HEK293 (cell line): ENCODE data around the gene IFT80.
A peak's percentile ranks its signal among the peaks of the same experiment; 100 is the strongest.

Source experiments
- CTCF ChIA-PET: fragments of 350-600 bp; formaldehyde crosslinking; extraction: SDS; loops from one replicate; lab custom pipeline; 2021; ENCODE audit warnings: antibody characterized with exemption; lab: Yijun Ruan, JAX
- POLR2A ChIA-PET: fragments of 300-600 bp; formaldehyde crosslinking; extraction: SDS; loops from one replicate; lab custom pipeline; 2020; ENCODE audit warnings: antibody characterized with exemption, inconsistent platforms; lab: Yijun Ruan, JAX
- H3K27ac ChIP-seq: fragments of 200-500 bp; sonication (Bioruptor generic); 2 replicates; pipeline ENCODE4 v1.5.1; 2014; ENCODE audit warnings: low read depth, low read length, control low read depth, inconsistent platforms; ENCODE audit errors: extremely low read depth
- H3K36me3 ChIP-seq, 2 experiments: fragments of 200-500 bp in 1 of 2; sonication (Bioruptor generic) in 1 of 2; 1 replicate in 1 of 2; 2 replicates in 1 of 2; pipeline ENCODE4 v1.5.1; 2014 to 2017; ENCODE audit warnings: inconsistent platforms in 2 of 2, low read length in 2 of 2; ENCODE audit not compliant: control insufficient read depth in 2 of 2, insufficient read depth in 1 of 2
- H3K4me1 ChIP-seq: fragments of 200-500 bp; sonication (Bioruptor generic); 2 replicates; pipeline ENCODE4 v1.5.1; 2014; ENCODE audit warnings: mild to moderate bottlenecking, low read length, inconsistent platforms; ENCODE audit not compliant: control insufficient read depth, insufficient read depth
- H3K4me3 ChIP-seq: 2 replicates; pipeline ENCODE4 v1.5.1; 2011; ENCODE audit warnings: low read depth, mild to moderate bottlenecking, control low read depth, low read length, moderate library complexity
- H3K9me3 ChIP-seq: fragments of 200-500 bp; sonication (Bioruptor generic); 2 replicates; pipeline ENCODE4 v1.5.1; 2014; ENCODE audit warnings: low read depth, low read length, inconsistent platforms; ENCODE audit not compliant: control insufficient read depth, insufficient read depth
- GLI4 ChIP-seq: fragments of 450-650 bp; formaldehyde crosslinking; IDR thresholded peaks from 2 replicates; pipeline ENCODE4 v1.5.1; 2016; ENCODE audit warnings: missing biosample characterization, missing genetic modification characterization
- PATZ1 ChIP-seq: fragments of 450-650 bp; formaldehyde crosslinking; IDR thresholded peaks from 2 replicates; pipeline ENCODE4 v1.5.1; 2016; ENCODE audit warnings: missing biosample characterization, missing genetic modification characterization
- SCRT2 ChIP-seq: fragments of 450-650 bp; formaldehyde crosslinking; IDR thresholded peaks from 2 replicates; pipeline ENCODE4 v1.5.1; 2016; ENCODE audit warnings: missing biosample characterization, missing genetic modification characterization
- TRIM28 ChIP-seq: IDR thresholded peaks from 2 replicates; pipeline ENCODE4 v1.6.1; 2011; ENCODE audit warnings: low read length, control low read depth, borderline replicate concordance
- ZBTB26 ChIP-seq: fragments of 450-650 bp; formaldehyde crosslinking; optimal IDR thresholded peaks from 2 replicates; pipeline ENCODE3; 2016; ENCODE audit warnings: missing biosample characterization, mild to moderate bottlenecking, missing genetic modification characterization
- ZBTB6 ChIP-seq: fragments of 450-650 bp; formaldehyde crosslinking; IDR thresholded peaks from 2 replicates; pipeline ENCODE4 v1.5.1; 2017; ENCODE audit warnings: missing biosample characterization, missing genetic modification characterization
- ZIC2 ChIP-seq: fragments of 450-650 bp; formaldehyde crosslinking; IDR thresholded peaks from 2 replicates; pipeline ENCODE4 v1.5.1; 2016; ENCODE audit warnings: missing biosample characterization, missing genetic modification characterization
- ZNF202 ChIP-seq: fragments of 450-650 bp; formaldehyde crosslinking; IDR thresholded peaks from 2 replicates; pipeline ENCODE4 v1.5.1; 2016; ENCODE audit warnings: missing biosample characterization, missing genetic modification characterization, borderline replicate concordance
- ZNF449 ChIP-seq: fragments of 450-650 bp; formaldehyde crosslinking; IDR thresholded peaks from 2 replicates; pipeline ENCODE4 v1.5.1; 2017; ENCODE audit warnings: missing biosample characterization, mild to moderate bottlenecking, missing genetic modification characterization, moderate library complexity
- ZNF660 ChIP-seq: fragments of 450-650 bp; IDR thresholded peaks from 2 replicates; pipeline ENCODE4 v1.5.1; 2018; ENCODE audit warnings: missing biosample characterization, mild to moderate bottlenecking, missing genetic modification characterization
- ZNF76 ChIP-seq: fragments of 450-650 bp; formaldehyde crosslinking; IDR thresholded peaks from 2 replicates; pipeline ENCODE4; 2016; ENCODE audit warnings: low read depth, missing biosample characterization, missing genetic modification characterization, borderline replicate concordance
- ZNF785 ChIP-seq: fragments of 450-650 bp; formaldehyde crosslinking; IDR thresholded peaks from 2 replicates; pipeline ENCODE4 v1.5.1; 2016; ENCODE audit warnings: missing biosample characterization, missing genetic modification characterization

Gene IFT80

GRCh38 chr3:160331127-160331937, 67.7 kb downstream of the IFT80 start:
- ChIA-PET POLR2A (interaction anchor here (1.2 kb wide), 1 partner anchor 18 kb away, joined by 3 read pairs; no protein-coding TSS in a partner anchor), CTCF (interaction anchor here (1.5 kb wide), 1 partner anchor 11 kb away, joined by 4 read pairs; no protein-coding TSS in a partner anchor)
- Histone ChIP-seq H3K4me3 (no peak overlapping the region), H3K9me3 (no peaks in the 10 kb centered on the region), H3K36me3 (no peaks in the 10 kb centered on the region), H3K4me1 (no peaks in the 10 kb centered on the region), H3K27ac (no peak overlapping the region)
- peak; percentile 45; the same call in 1 of the 2 replicates for TF ChIP-seq ZNF660 (tag by site-specific recombination)
- TF ChIP-seq TRIM28, result no peak

GRCh38 chr3:160330690-160331089, 68.3 kb downstream of the IFT80 start:
- Histone ChIP-seq H3K4me3 (no peak overlapping the region), H3K4me1 (no peaks in the 10 kb centered on the region)
- CTCF ChIA-PET, result interaction anchor here (1.5 kb wide), 1 partner anchor 12 kb away, joined by 4 read pairs; no protein-coding TSS in a partner anchor

More at GRCh38 chr3:160330690-160331089, 68.3 kb downstream of the IFT80 start:
- POLR2A ChIA-PET, result interaction anchor here (1.2 kb wide), 1 partner anchor 19 kb away, joined by 3 read pairs; no protein-coding TSS in a partner anchor
- TF ChIP-seq ZNF449 (tag by site-specific recombination) (no peak), ZBTB6 (tag by site-specific recombination) (no peak), ZNF202 (tag by site-specific recombination) (no peak), ZNF76 (tag by site-specific recombination) (no peak), ZIC2 (tag by site-specific recombination) (no peak), GLI4 (tag by site-specific recombination) (no peak), PATZ1 (tag by site-specific recombination) (no peak), ZBTB26 (tag by site-specific recombination) (no peak), ZNF785 (no peak), SCRT2 (tag by site-specific recombination) (no peak)
- H3K36me3 ChIP-seq, result no peaks in the 10 kb centered on the region
- no peaks in the 10 kb centered on the region for H3K9me3 ChIP-seq
- no peak overlapping the region for H3K27ac ChIP-seq
